K562 (cell line): ENCODE data around the gene SMPDL3B. TPM values are rescaled to one million over a fixed set of nuclear protein-coding genes. Genes with fewer than 3 reads are reported as not detected.
A peak's percentile ranks its signal among the peaks of the same experiment; 100 is the strongest.

Experiments used
- CCNT2 ChIP-seq: IDR thresholded peaks from 2 replicates; pipeline ENCODE4 v1.6.1; 2011; ENCODE audit warnings: borderline replicate concordance, low read depth, mild to moderate bottlenecking, moderate library complexity, mixed read lengths, low read length; ENCODE audit not compliant: insufficient read length; ENCODE audit errors: extremely low read depth
- ESRRA ChIP-seq: fragments of 450-650 bp; IDR thresholded peaks from 2 replicates; pipeline ENCODE4 v1.6.1; 2014; ENCODE audit warnings: low read depth, mild to moderate bottlenecking, moderate library complexity, borderline replicate concordance
- FIP1L1 ChIP-seq: fragments of 200-400 bp; formaldehyde crosslinking; IDR thresholded peaks from 2 replicates; pipeline ENCODE4 v1.6.1; 2018; ENCODE audit warnings: mild to moderate bottlenecking, low read depth, low read length; ENCODE audit not compliant: poor library complexity, severe bottlenecking
- FOXM1 ChIP-seq, 2 experiments: fragments of 450-650 bp in 1 of 2; sonication (generic) in 1 of 2; formaldehyde crosslinking in 1 of 2; IDR thresholded peaks; 2 replicates each; pipeline versions ENCODE4 v1.6.1 to v1.9.0; 2017 to 2022; ENCODE audit warnings: low read depth in 2 of 2, mild to moderate bottlenecking in 2 of 2, missing genetic modification reagents in 1 of 2, moderate library complexity in 1 of 2
- HMGN3 ChIP-seq: IDR thresholded peaks from 2 replicates; pipeline ENCODE4 v1.6.1; 2011; ENCODE audit warnings: borderline replicate concordance, low read depth, mild to moderate bottlenecking, mixed read lengths, low read length; ENCODE audit not compliant: insufficient read length; ENCODE audit errors: extremely low read depth
- HNRNPLL ChIP-seq: fragments of 200-400 bp; formaldehyde crosslinking; IDR thresholded peaks from 2 replicates; pipeline ENCODE4 v1.6.1; 2017; ENCODE audit warnings: low read length, low read depth, mild to moderate bottlenecking; ENCODE audit not compliant: poor library complexity, severe bottlenecking
- KDM5B ChIP-seq: fragments of 200-600 bp; sonication (generic); IDR thresholded peaks from 2 replicates; pipeline ENCODE4 v1.6.1; 2012; ENCODE audit warnings: low read depth, mild to moderate bottlenecking, moderate library complexity, low read length, control low read depth, inconsistent platforms; ENCODE audit not compliant: insufficient replicate concordance
- NCOA6 ChIP-seq: fragments of 450-650 bp; IDR thresholded peaks from 2 replicates; pipeline ENCODE4 v1.6.1; 2017; ENCODE audit warnings: mild to moderate bottlenecking
- NELFE ChIP-seq: IDR thresholded peaks from 2 replicates; pipeline ENCODE4 v1.6.1; 2011; ENCODE audit warnings: mild to moderate bottlenecking; ENCODE audit not compliant: insufficient read depth, insufficient read length
- SP2 ChIP-seq: IDR thresholded peaks from 2 replicates; pipeline ENCODE4 v1.6.1; 2011; ENCODE audit warnings: mild to moderate bottlenecking, low read depth, low read length, moderate library complexity; ENCODE audit not compliant: poor library complexity, severe bottlenecking; ENCODE audit errors: extremely low read depth
- ZBTB17 ChIP-seq: fragments of 450-650 bp; formaldehyde crosslinking; IDR thresholded peaks from 2 replicates; pipeline ENCODE4 v1.4.0; 2020; ENCODE audit warnings: mild to moderate bottlenecking
- ZBTB7A ChIP-seq: IDR thresholded peaks from 2 replicates; pipeline ENCODE4 v1.6.1; 2011; ENCODE audit warnings: low read depth, mild to moderate bottlenecking, low read length, moderate library complexity, borderline replicate concordance; ENCODE audit not compliant: control insufficient read depth
- ZFX ChIP-seq: sonication (generic); formaldehyde crosslinking; IDR thresholded peaks from 2 replicates; pipeline ENCODE4 v1.8.0; 2022; ENCODE audit warnings: mild to moderate bottlenecking, missing genetic modification reagents, moderate library complexity
- polyA plus RNA-seq, 8 experiments: library from polyadenylated mRNA; depleted of rRNA in 4 of 8; stranded (reverse) in 5 of 8; unstranded in 3 of 8; fragments of >200 nt; fragmentation: Nextera tagmentation in 2 of 8; fragmentation: Illumina TruSeq in 1 of 8; extraction: Ambion mirVana in 2 of 8; extraction: Trizol in 1 of 8; gene quantifications; 2 replicates each; pipeline versions ENCODE4 v1.2.1 to v1.2.3, GENCODE V29; 2011 to 2014; ENCODE audit warnings: inconsistent platforms in 1 of 8, missing spikeins in 1 of 8
- total RNA-seq, 7 experiments: library from RNA; depleted of rRNA in 6 of 7; stranded (reverse); fragments of >200 nt in 6 of 7; fragmentation: Illumina TruSeq in 2 of 7; extraction: Trizol in 2 of 7; gene quantifications; 2 replicates each; pipeline versions ENCODE4 v1.2.1 to v1.2.3, GENCODE V29; 2011 to 2021; ENCODE audit warnings: low replicate concordance in 1 of 7
- TF ChIP-seq, protein P1 (sequence below): fragments of 250-450 bp; sonication (Bioruptor Pico); IDR thresholded peaks from 2 replicates; pipeline ENCODE4 v1.5.0; 2020; ENCODE audit warnings: mild to moderate bottlenecking, borderline replicate concordance
- TF ChIP-seq, protein P2 (sequence below): sonication (generic); formaldehyde crosslinking; IDR thresholded peaks from 2 replicates; pipeline ENCODE4 v1.9.0; 2022; ENCODE audit warnings: mild to moderate bottlenecking, missing genetic modification reagents
- TF ChIP-seq, protein P3 (sequence below): IDR thresholded peaks from 2 replicates; pipeline ENCODE4 v1.6.1; 2011; ENCODE audit warnings: borderline replicate concordance, low read depth, mild to moderate bottlenecking, moderate library complexity, low read length; ENCODE audit not compliant: insufficient read depth, poor library complexity, severe bottlenecking
- TF ChIP-seq, protein P4 (sequence below): fragments of 250-450 bp; sonication (Bioruptor Pico); IDR thresholded peaks from 2 replicates; pipeline ENCODE4 v1.4.0; 2020; ENCODE audit warnings: mild to moderate bottlenecking, moderate library complexity, borderline replicate concordance

The SMPDL3B gene
- total and polyA plus RNA-seq, 9 of the 15 experiments (the other 6 are each of a cell fraction or from before 2014, with no cell fraction given), result 0.07 to 1.2 (median 0.73) TPM

DNA sequence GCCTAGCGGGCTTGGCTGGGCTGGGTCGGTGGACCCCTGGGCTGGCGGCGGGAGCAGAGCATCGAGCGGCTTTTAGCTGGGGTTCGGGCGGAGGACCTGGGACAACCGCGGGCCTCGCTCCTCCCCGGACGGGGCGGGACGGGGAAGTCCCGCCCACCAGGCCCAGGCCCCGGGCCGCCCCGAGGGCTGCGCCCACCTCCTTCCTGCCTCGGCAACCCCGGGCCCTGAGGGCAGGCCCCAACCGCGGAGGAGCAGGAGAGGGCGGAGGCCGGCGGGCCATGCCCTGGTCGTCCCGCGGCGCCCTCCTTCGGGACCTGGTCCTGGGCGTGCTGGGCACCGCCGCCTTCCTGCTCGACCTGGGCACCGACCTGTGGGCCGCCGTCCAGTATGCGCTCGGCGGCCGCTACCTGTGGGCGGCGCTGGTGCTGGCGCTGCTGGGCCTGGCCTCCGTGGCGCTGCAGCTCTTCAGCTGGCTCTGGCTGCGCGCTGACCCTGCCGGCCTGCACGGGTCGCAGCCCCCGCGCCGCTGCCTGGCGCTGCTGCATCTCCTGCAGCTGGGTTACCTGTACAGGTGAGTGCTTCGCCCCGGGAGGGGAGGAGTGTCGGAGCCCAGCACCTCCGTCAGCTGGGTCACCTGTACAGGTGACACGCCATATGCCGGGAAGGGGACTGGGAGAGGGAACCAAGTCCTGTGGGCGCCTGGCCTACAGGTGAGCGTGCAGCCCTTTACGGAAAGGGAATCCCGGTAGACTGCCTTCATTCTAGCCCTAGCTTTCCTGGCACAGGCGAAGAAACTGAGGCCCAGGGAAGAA lies 25.2 kb downstream of the SMPDL3B start, which contains the start of gene XKR8 (continued):
- TF ChIP-seq KDM5B (no peak), FIP1L1 (no peak), ZFX (CRISPR knock-in tag) (peak; percentile 91), CCNT2 (peak; percentile 14), HMGN3 (peak; percentile 34), HNRNPLL (no peak), ZBTB7A (peak; percentile 34; the same call in 1 of the 2 replicates), NCOA6 (peak; percentile 92), NELFE (no peak), FOXM1 (IDR thresholded peaks at IDR 0.05; ENCODE audit: low read depth) (no peak), FOXM1 (CRISPR knock-in tag; IDR thresholded peaks at IDR 0.05; ENCODE audit: low read depth) (0 out of 2 replicates have a peak, but pooled peaks have one; percentile 19), ESRRA (0 out of 2 replicates have a peak, but pooled peaks have one; percentile 11), ZBTB17 (no peak), SP2 (no peak)
- TF ChIP-seq, protein P1, sequence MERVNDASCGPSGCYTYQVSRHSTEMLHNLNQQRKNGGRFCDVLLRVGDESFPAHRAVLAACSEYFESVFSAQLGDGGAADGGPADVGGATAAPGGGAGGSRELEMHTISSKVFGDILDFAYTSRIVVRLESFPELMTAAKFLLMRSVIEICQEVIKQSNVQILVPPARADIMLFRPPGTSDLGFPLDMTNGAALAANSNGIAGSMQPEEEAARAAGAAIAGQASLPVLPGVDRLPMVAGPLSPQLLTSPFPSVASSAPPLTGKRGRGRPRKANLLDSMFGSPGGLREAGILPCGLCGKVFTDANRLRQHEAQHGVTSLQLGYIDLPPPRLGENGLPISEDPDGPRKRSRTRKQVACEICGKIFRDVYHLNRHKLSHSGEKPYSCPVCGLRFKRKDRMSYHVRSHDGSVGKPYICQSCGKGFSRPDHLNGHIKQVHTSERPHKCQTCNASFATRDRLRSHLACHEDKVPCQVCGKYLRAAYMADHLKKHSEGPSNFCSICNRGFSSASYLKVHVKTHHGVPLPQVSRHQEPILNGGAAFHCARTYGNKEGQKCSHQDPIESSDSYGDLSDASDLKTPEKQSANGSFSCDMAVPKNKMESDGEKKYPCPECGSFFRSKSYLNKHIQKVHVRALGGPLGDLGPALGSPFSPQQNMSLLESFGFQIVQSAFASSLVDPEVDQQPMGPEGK (CRISPR knock-in tag), result no peak
- TF ChIP-seq, protein P2, sequence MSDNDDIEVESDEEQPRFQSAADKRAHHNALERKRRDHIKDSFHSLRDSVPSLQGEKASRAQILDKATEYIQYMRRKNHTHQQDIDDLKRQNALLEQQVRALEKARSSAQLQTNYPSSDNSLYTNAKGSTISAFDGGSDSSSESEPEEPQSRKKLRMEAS (CRISPR knock-in tag), result 0 out of 2 replicates have a peak, but pooled peaks have one; percentile 7
- TF ChIP-seq, protein P3, sequence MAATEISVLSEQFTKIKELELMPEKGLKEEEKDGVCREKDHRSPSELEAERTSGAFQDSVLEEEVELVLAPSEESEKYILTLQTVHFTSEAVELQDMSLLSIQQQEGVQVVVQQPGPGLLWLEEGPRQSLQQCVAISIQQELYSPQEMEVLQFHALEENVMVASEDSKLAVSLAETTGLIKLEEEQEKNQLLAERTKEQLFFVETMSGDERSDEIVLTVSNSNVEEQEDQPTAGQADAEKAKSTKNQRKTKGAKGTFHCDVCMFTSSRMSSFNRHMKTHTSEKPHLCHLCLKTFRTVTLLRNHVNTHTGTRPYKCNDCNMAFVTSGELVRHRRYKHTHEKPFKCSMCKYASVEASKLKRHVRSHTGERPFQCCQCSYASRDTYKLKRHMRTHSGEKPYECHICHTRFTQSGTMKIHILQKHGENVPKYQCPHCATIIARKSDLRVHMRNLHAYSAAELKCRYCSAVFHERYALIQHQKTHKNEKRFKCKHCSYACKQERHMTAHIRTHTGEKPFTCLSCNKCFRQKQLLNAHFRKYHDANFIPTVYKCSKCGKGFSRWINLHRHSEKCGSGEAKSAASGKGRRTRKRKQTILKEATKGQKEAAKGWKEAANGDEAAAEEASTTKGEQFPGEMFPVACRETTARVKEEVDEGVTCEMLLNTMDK, result peak; percentile 56
- TF ChIP-seq, protein P4, sequence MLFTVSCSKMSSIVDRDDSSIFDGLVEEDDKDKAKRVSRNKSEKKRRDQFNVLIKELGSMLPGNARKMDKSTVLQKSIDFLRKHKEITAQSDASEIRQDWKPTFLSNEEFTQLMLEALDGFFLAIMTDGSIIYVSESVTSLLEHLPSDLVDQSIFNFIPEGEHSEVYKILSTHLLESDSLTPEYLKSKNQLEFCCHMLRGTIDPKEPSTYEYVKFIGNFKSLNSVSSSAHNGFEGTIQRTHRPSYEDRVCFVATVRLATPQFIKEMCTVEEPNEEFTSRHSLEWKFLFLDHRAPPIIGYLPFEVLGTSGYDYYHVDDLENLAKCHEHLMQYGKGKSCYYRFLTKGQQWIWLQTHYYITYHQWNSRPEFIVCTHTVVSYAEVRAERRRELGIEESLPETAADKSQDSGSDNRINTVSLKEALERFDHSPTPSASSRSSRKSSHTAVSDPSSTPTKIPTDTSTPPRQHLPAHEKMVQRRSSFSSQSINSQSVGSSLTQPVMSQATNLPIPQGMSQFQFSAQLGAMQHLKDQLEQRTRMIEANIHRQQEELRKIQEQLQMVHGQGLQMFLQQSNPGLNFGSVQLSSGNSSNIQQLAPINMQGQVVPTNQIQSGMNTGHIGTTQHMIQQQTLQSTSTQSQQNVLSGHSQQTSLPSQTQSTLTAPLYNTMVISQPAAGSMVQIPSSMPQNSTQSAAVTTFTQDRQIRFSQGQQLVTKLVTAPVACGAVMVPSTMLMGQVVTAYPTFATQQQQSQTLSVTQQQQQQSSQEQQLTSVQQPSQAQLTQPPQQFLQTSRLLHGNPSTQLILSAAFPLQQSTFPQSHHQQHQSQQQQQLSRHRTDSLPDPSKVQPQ (CRISPR knock-in tag), result no peak
